ENCODE results near the gene PIP5K1B.

DNA sequence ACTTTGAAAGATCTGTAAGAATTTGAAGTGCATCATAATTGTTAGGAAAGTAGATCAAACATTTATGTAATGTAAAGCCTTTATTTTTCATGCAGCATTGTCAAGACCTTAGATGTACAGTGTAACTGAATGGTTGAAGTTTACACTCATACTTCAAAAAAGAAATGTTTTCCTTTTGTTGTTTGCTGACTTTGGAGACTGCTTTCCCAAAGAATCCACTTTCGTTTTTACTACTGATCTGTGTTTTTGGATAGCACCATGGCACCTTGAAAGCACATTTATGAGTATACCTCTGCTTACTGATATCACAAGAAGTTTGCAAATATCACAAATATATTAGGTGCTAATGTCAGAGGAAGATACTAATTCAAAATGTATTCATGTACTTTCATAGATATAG, 50.0 kb downstream of the PIP5K1B start:
- no peak for TF ChIP-seq EZH2phosphoT487 (IDR thresholded peaks at IDR 0.05; ENCODE audit: borderline replicate concordance, low read depth, low read length)
- TF ChIP-seq, protein P1, sequence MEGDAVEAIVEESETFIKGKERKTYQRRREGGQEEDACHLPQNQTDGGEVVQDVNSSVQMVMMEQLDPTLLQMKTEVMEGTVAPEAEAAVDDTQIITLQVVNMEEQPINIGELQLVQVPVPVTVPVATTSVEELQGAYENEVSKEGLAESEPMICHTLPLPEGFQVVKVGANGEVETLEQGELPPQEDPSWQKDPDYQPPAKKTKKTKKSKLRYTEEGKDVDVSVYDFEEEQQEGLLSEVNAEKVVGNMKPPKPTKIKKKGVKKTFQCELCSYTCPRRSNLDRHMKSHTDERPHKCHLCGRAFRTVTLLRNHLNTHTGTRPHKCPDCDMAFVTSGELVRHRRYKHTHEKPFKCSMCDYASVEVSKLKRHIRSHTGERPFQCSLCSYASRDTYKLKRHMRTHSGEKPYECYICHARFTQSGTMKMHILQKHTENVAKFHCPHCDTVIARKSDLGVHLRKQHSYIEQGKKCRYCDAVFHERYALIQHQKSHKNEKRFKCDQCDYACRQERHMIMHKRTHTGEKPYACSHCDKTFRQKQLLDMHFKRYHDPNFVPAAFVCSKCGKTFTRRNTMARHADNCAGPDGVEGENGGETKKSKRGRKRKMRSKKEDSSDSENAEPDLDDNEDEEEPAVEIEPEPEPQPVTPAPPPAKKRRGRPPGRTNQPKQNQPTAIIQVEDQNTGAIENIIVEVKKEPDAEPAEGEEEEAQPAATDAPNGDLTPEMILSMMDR (conservative IDR thresholded peaks at IDR 0.05; ENCODE audit: low read length), result no peak

All from OCI-LY7 (cell line).